Stimulated activated CD4-positive, alpha-beta T cell treated with anti-CD3 and anti-CD28 coated beads, Interleukin-15, amount 100 ng/mL, for 48 hours (primary cell): ENCODE measurements around the gene EFL1.
"Not testable (repeated sequence)": the region's sequence is repeated elsewhere in the genome, so short reads cannot be mapped to it uniquely, and the experiment has no call there.

Source experiments
- DNase-seq, 2 donors: peaks; one replicate each; pipeline ENCODE4 v3.0.0-alpha.2; 2020; ENCODE audit warnings: low read depth in 2 of 2

Gene EFL1

GRCh38 chr15:82262422-82263026 lies at the start of gene EFL1, which contains the start of gene SAXO2:
Gene EFL1 (minus strand): TSS chr15:82262734. CDS start chr15:82261778, 956 bp downstream.
Gene SAXO2 (plus strand): TSS chr15:82262818. CDS start chr15:82262880, 62 bp downstream.
- DNase-seq: peak; percentile 86 to 88

- not testable (repeated sequence) for DNase-seq
Observed at GRCh38 chr15:82311321-82311720, 48.8 kb upstream of the EFL1 start.

- DNase-seq: no peak
Observed at GRCh38 chr15:82309802-82310201, 47.3 kb upstream of the EFL1 start.

- DNase-seq: no peak
Observed at GRCh38 chr15:82307714-82308081, 45.2 kb upstream of the EFL1 start.

- no peak for DNase-seq
Observed at GRCh38 chr15:82306791-82307713, 44.5 kb upstream of the EFL1 start.

GRCh38 chr15:82305621-82306048 lies 43.1 kb upstream of the EFL1 start:
- DNase-seq: no peak

- DNase-seq: no peak
Observed at GRCh38 chr15:82304778-82305090, 42.2 kb upstream of the EFL1 start.

- DNase-seq: no peak
Observed at GRCh38 chr15:82303956-82304777, 41.6 kb upstream of the EFL1 start.

GRCh38 chr15:82301296-82302016 lies 38.9 kb upstream of the EFL1 start:
- no peak for DNase-seq

- no peak for DNase-seq
Observed at GRCh38 chr15:82300883-82301282, 38.3 kb upstream of the EFL1 start.

- DNase-seq: not testable (repeated sequence)
Observed at GRCh38 chr15:82300326-82300725, 37.8 kb upstream of the EFL1 start.

- DNase-seq: not testable (repeated sequence)
Observed at GRCh38 chr15:82299511-82299914, 37.0 kb upstream of the EFL1 start.

- DNase-seq: peak; percentile 17 to 43
Observed at GRCh38 chr15:82298520-82298919, 36.0 kb upstream of the EFL1 start.

GRCh38 chr15:82298032-82298431 lies 35.5 kb upstream of the EFL1 start:
- DNase-seq: no peak

- no peak for DNase-seq
Observed at GRCh38 chr15:82297546-82297945, 35.0 kb upstream of the EFL1 start.

- DNase-seq: no peak
Observed at GRCh38 chr15:82294061-82294690, 31.6 kb upstream of the EFL1 start.

GRCh38 chr15:82292271-82292670 lies 29.7 kb upstream of the EFL1 start:
- DNase-seq: no peak

GRCh38 chr15:82288202-82288601 lies 25.7 kb upstream of the EFL1 start:
- not testable (repeated sequence) for DNase-seq

- DNase-seq: not testable (repeated sequence)
Observed at GRCh38 chr15:82286475-82286874, 23.9 kb upstream of the EFL1 start.

GRCh38 chr15:82284381-82284780 lies 21.8 kb upstream of the EFL1 start:
- DNase-seq: not testable (repeated sequence)

GRCh38 chr15:82282386-82282785 lies 19.9 kb upstream of the EFL1 start:
- not testable (repeated sequence) for DNase-seq
